ENCODE data around the gene SMYD5. TPM values are rescaled to one million over a fixed set of nuclear protein-coding genes. Genes with fewer than 3 reads are reported as not detected.

SMYD5 gene
- polyA plus RNA-seq, 1 of the 3 experiments (the other 2 are of a cell fraction), result 21.4 TPM

GRCh38 chr2:73253400-73253799, 39.4 kb downstream of the SMYD5 start:
- POLR2A ChIA-PET, result interaction anchor here (0.9 to 1.2 kb wide), 2 partner anchors 9 to 20 kb away, joined by 3 to 4 read pairs; partner anchors contain the start of gene CCT7
- peaks cover 30 to 58% of the 10 kb centered on the region in 2 experiments for H3K36me3 ChIP-seq (replicated peaks in 1 of 2; ENCODE audit: control insufficient read depth in 1 of 2, insufficient read depth in 2 of 2, low read length in 1 of 2)
- H3F3A ChIP-seq (replicated peaks; ENCODE audit: insufficient read depth), result no peaks in the 10 kb centered on the region
- no peak overlapping the region; a peak in 1 of 4 replicates for H3K27ac ChIP-seq (ENCODE audit: low read depth in 2 of 2, low read length in 1 of 2)
- 67% methylated on average over 2 of the region's 2 CpGs for WGBS (ENCODE audit: low lambda C conversion rate)
- no peak for DNase-seq
- H3K9me3 ChIP-seq, result no peaks in the 10 kb centered on the region
- no peak for TF ChIP-seq RCOR1 (IDR thresholded peaks at IDR 0.05; ENCODE audit: low read length)
- TF ChIP-seq RAD21 (IDR thresholded peaks at IDR 0.05; ENCODE audit: low read length), result no peak
- TF ChIP-seq IRF3 (IDR thresholded peaks at IDR 0.05; ENCODE audit: low read depth, low read length), result no peak
- no peak for TF ChIP-seq ELF1 (IDR thresholded peaks at IDR 0.05)
- no peak for TF ChIP-seq NRF1 (IDR thresholded peaks at IDR 0.05; ENCODE audit: low read depth, low read length)
- TF ChIP-seq CHD2 (IDR thresholded peaks at IDR 0.05; ENCODE audit: low read length, partially characterized antibody), result no peak
- TF ChIP-seq EZH2phosphoT487 (IDR thresholded peaks at IDR 0.05; ENCODE audit: borderline replicate concordance, low read depth), result no peak
- TF ChIP-seq SMC3 (IDR thresholded peaks at IDR 0.05; ENCODE audit: low read depth, low read length), result no peak
- TF ChIP-seq REST (IDR thresholded peaks at IDR 0.05; ENCODE audit: low read depth, low read length), result no peak
- CTCF ChIA-PET, result interaction anchor here (1.6 to 1.7 kb wide), 2 partner anchors 11 to 76 kb away, joined by 3 to 5 read pairs; no protein-coding TSS in a partner anchor
- no peaks in the 10 kb centered on the region for H3K27me3 ChIP-seq (ENCODE audit: insufficient read depth)
- H4K20me1 ChIP-seq (ENCODE audit: insufficient read depth), result 0 out of 2 replicates have a peak, but pooled peaks cover 3% of the 10 kb centered on the region
- peaks cover 0 to 3% of the 10 kb centered on the region in 2 experiments; a peak in 1 of 4 replicates for H3K4me1 ChIP-seq (ENCODE audit: control insufficient read depth in 1 of 2, insufficient read depth in 2 of 2, low read depth in 1 of 2, low read length in 1 of 2)
- no peak overlapping the region for H3K4me2 ChIP-seq
- H3K4me3 ChIP-seq (ENCODE audit: low read depth in 2 of 2, low read length in 1 of 2), result no peak overlapping the region
- H2AFZ ChIP-seq (ENCODE audit: low read depth), result no peak overlapping the region
- H3K9ac ChIP-seq, result no peak overlapping the region
- H3K9me2 ChIP-seq, result no peaks in the 10 kb centered on the region
- H3K79me2 ChIP-seq (ENCODE audit: insufficient read depth), result no peaks in the 10 kb centered on the region

- H3F3A ChIP-seq (replicated peaks; ENCODE audit: insufficient read depth), result no peaks in the 10 kb centered on the region
- ChIA-PET POLR2A (no interaction called here), CTCF (interaction anchor here (1.6 to 1.7 kb wide), 2 partner anchors 11 to 77 kb away, joined by 3 to 5 read pairs; no protein-coding TSS in a partner anchor)
- H3K4me1 ChIP-seq (ENCODE audit: control insufficient read depth in 1 of 2, insufficient read depth in 2 of 2, low read depth in 1 of 2, low read length in 1 of 2), result peaks cover 0 to 3% of the 10 kb centered on the region in 2 experiments; a peak in 1 of 4 replicates
- WGBS (ENCODE audit: low lambda C conversion rate), result 100% methylated on average over 2 of the region's 3 CpGs
- no peak overlapping the region for H3K9ac ChIP-seq
- TF ChIP-seq FOXJ3 (CRISPR knock-in tag; IDR thresholded peaks at IDR 0.05) (no peak), GABPA (IDR thresholded peaks at IDR 0.05; ENCODE audit: low read depth) (no peak)
- no peaks in the 10 kb centered on the region for H3K27me3 ChIP-seq (ENCODE audit: insufficient read depth)
- H3K79me2 ChIP-seq (ENCODE audit: insufficient read depth), result no peaks in the 10 kb centered on the region
- H3K4me2 ChIP-seq, result no peak overlapping the region
- no peak overlapping the region for H3K4me3 ChIP-seq (ENCODE audit: low read depth in 2 of 2, low read length in 1 of 2)
- DNase-seq, result no peak
- no peaks in the 10 kb centered on the region for H3K9me3 ChIP-seq
- H3K36me3 ChIP-seq (replicated peaks in 1 of 2; ENCODE audit: control insufficient read depth in 1 of 2, insufficient read depth in 2 of 2, low read length in 1 of 2), result peaks cover 25 to 53% of the 10 kb centered on the region in 2 experiments
- H2AFZ ChIP-seq (ENCODE audit: low read depth), result no peak overlapping the region
- no peaks in the 10 kb centered on the region for H3K9me2 ChIP-seq
- no peak overlapping the region for H3K27ac ChIP-seq (ENCODE audit: low read depth in 2 of 2, low read length in 1 of 2)
- 0 out of 2 replicates have a peak, but pooled peaks cover 3% of the 10 kb centered on the region for H4K20me1 ChIP-seq (ENCODE audit: insufficient read depth)
Observed at GRCh38 chr2:73253901-73254300, 39.9 kb downstream of the SMYD5 start.

Measured in SK-N-SH (cell line).